DLD1 (cell line): ENCODE results near the gene DMGDH.

Experiments
- in situ Hi-C: cut with HindIII; loops from 2 replicates; pipeline ENCODE4 v1.10.0; 2017; ENCODE audit warnings: low sequenced_read_pairs

Gene DMGDH

DNA sequence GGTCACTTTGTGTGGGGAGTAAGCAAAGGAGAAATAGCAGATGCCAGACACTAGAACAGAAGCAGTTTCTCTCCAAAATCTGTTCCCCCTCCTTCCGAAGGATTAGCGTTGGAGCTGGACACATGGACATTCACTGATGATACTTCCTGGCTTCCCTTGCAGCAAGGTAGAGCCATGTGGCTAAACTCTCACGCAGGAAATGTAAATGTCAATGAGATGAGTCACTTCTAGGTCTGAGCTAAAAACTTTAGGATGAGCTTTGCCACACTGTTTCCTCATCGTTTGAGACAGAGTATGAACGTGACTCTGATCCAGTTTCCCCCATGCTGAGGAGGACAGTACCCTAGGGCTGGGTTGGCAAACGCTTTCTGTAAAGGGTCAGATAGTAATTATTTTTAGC lies 5.2 kb upstream of the DMGDH start:
- in situ Hi-C loops = no loop called here

DNA sequence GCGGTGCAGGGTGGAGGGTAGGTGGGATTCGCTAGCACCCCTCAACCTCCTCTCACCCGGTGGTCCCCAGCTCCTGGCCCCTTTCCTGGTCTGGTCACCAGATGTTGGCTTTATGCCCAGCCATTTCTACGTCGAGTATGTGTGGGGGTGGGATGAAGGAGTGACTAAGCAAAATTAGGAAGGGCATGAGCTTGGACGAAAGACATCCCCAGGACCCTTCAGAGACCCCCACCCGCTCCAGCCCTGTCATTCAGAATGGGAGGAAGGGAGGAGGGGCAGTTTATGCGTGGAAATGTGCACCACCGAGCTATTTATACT lies 835 bp upstream of the DMGDH start:
- in situ Hi-C loops = no loop called here

DNA sequence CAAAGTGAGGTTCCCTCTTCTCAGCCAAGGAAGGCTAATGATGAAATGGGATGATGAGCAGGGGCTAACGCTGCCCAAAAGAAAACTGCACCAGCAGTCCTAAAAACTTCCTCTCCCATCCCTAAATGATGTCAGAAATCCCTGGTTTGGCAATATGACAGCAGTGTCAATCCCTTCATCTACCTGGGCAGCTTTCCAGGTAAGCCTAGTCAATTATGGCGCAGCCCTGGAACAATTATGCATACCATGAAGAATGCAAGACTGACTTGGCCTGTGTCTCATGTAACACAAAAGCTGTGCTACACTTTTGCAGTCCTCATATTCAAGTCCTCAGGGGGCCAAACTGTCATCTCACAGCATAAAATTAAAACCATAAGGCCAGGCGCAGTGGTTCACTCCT lies 7.0 kb downstream of the DMGDH start:
- in situ Hi-C loops = no loop called here

DNA sequence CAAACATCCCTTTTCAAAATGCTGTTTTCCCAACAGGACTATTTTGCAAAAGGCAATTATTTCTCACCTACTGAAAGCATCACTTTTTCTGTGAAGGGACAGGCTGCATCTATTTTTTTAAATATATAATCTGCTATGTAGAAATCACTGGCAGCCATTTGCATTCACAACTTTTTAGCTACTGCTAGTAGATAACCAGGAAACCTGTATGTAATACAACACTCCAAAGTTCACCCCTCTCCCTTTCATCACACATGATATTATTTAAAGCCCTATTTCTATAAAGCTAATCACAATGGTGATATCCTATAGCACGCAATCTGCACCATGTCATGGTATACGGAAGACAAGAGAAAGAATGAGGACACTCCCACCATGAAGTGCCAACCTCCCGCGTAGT lies 9.8 kb downstream of the DMGDH start:
- in situ Hi-C loops = no loop called here

DNA sequence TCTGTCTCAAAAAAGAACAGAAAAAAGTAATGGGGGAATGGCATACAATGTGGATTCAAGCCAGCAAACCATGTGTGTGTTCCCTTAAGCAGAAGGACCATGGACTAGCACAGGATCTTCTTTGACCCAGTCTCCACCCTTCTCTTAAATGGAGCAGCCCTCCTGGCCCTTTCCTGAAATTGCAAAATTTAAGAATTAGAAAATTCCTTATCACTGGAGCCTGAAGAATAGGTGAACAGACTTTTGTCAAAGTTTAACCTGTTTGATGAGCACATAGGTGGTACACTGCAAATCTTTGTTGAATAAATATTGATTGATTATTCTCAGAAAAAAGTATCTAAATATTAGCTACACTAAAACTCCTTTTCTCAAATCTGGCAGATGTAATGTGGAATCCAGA lies 12.6 kb downstream of the DMGDH start:
- in situ Hi-C loops = no loop called here

DNA sequence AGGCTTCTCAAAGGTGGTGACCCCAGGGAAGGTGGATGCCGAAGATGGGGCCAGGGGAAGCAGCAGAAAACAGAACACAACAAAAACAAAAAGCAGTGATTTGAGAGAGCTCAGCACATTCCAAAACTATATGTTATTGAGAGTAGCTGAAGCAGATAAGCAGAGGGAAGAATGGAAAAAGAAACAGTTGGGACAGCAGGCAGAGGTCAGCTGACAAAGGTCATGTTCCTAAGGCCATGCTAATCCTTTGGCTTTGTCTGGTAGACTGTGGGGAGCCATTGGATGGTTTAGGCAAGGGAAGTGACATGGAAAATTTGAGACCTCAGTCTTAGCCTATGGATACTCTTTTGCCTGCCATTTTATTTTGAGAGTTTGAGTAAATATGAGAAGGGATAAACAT lies 14.5 kb downstream of the DMGDH start:
- in situ Hi-C loops = no loop called here

DNA sequence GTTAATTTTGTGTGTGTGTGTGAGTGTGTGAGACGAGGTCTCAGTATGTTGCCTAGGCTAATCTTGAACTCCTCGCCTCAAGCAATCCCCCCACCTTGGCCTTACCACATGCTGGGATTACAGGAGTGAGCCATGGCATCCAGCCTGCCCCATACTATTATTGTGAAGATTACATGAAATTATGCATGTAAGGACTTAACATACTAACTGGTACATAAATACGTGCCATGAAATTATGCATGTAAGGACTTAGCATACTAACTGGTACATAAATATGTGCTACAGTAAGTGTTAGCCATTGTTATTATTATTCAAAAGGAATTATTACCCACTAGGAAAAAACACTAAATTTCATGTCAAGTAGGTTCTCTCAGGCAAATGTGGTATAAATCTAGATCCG lies 16.2 kb downstream of the DMGDH start:
- in situ Hi-C loops = no loop called here

DNA sequence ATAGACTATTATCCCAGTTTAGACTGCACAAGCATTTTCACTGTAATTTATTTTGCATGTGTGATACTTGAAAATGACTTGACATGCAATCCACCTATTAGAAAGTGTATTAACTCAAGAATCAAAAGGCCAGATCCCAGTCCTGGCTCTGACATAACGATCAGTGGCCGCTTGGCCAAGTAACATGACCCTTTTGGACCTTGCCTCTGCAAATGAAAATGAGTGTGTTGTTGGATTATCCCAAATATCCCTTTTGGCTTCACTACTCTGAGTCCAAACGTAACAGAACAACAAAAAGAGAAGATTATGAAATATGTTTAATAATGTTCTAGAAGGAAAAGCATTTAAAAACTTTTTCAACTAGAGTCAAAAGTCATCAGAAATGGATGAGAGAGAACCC lies 19.0 kb downstream of the DMGDH start:
- in situ Hi-C loops = no loop called here

DNA sequence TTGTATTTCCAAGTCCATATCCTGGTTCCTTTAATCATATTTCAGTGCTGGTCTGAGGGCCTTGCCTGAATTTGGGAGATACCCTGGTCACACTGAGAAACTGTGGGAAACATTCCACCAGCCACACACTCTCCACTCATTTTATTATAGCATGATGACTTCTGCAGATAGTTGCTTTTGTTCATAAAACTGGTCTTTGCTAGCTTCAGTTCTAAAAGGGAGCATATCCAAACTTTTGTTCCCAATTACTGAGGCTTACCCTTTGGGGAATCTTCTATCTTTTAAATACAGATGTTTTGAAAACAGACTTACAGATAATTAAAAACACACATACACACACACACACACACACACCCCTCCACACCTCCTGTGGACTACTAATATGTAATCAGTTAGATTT lies 21.0 kb downstream of the DMGDH start:
- in situ Hi-C loops = no loop called here

DNA sequence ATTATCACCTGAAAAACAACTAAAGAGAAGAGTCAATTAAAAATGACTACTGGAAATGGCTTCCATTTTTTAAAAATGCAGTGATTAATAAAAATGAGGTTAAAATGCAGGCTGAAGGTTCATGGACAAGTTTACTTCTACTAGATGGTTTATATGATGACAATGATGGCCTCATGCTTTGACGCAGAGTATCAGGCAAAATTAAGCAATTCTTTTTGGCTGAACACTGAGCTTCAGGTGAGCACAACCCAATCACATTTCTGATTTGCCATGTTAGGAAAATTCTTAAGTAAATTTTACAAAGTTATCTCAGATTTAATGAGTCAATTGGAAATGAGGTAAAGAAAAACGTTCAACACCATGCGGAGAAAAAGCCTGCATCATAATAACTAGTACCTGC lies 22.3 kb downstream of the DMGDH start:
- in situ Hi-C loops = no loop called here

DNA sequence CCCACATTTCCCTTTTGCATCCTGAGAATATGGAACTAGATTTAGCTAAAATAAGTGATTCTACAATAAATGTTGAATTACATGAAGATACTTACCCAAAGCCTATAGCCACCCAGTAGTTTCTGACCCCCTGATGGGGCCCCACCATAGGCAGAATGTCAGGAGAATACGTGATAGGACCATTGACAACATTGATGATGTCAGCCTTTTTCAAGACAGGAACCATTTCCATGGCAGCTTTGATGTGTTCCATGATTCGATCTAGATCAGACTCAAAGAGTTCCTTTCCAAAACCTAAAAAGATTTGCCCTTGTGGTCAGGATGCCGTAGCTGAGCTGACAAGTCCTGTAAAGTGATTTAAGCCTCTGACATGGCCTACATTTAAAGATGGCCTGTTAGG lies 27.3 kb downstream of the DMGDH start:
- in situ Hi-C loops = no loop called here

DNA sequence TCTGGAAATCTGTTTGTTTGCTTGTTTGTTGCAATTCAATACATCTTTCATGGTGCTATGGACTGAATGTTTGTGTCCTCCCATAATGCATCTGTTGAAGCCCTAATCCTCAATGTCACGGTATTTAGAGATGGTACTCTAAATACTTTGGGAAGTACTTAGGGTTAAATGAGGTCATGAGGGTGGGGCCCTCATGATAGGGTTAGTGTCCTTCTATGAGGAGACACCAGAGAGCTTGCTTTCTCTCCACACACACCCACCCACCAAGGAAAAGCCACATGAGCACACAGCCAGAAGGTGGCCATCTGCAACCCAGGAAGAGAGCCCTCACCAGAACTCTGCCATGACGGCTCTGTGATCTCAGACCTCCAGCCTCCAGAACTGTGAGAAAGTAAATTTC lies 32.7 kb downstream of the DMGDH start:
- in situ Hi-C loops = no loop called here

DNA sequence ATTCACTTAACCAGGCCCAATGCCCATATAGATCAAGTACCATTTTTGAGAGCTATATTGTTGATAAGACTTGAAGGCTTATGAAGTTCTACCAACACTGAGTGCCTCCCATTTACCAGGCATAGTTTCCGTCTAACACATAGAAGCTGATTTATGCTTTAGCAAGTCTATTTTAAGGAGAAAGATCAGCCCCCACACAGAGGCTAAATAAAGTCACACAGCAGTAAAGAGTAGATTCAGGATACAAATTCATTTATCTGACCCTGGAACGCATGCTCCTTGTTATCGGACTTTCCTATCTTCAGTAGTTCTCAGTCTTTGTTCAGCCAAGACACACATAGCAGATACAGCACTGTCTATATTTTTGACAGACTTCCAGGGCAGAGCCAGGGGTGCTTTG lies 34.2 kb downstream of the DMGDH start:
- in situ Hi-C loops = no loop called here

DNA sequence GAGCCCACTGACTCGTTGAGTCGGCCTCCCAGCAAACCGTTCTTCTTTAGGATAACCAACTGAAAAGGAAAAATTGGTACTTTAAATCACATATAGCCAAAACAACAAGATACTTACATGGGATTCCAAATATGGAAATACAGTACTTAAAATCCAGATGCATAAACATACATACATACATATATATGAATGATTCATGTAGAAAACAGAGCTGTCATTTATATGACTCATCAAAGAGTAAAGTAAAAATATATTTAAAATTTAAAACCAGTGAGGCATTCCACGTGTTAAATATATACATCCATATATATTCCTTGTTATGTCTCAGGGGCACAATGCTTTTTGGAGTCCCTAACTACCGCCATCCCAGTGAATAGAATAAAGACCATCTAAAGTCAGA lies 36.7 kb downstream of the DMGDH start:
- in situ Hi-C loops = no loop called here

DNA sequence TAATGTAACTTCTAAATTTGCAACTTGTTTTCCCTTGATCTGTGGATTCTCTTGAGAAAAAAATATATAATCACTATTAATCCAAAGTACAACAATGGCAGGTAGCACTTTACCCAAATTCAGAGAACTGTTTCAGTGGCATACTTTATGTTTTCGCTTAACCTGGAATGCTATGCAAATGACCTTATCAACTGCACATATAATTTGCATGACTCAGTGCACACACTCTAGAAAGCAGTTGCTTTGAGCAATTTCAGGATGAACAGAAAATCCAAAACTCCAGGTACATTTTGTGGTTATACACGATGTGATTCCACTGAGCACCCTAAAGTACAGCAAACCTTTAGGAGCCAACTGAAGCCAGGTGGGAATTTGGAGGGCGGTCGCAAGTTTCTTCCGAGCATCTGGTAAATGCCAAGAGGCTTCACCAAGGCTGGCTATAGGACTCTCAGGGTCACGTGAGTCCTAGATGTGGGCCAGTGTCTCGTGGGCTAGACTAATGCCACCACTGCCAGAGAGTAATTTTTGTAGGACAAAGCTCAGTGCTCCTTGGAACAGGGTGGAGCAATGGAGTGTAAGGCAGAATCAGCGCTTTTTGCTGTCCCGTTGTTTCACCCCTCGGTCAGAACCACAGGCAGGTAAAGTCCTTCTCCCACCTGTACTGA lies 37.3 kb downstream of the DMGDH start:
- in situ Hi-C loops = no loop called here

DNA sequence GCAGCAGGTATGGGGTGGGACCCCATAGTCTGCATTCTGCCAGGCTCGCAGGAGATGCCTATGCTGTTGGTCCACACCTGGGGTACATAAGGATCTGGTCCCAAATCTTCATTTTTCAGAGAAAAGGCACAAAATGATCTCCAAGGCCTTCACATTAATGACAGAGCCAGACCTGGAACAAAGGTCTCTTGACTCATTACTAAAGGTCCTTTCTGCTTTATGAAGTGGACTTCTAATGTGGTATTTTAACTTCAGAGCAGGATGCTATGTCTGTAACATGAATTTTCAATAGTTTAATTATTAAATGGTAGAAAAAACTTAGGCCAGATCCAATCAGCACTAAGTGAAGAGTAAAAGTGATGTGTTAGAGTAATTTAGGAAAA lies 38.0 kb downstream of the DMGDH start:
- in situ Hi-C loops = no loop called here

DNA sequence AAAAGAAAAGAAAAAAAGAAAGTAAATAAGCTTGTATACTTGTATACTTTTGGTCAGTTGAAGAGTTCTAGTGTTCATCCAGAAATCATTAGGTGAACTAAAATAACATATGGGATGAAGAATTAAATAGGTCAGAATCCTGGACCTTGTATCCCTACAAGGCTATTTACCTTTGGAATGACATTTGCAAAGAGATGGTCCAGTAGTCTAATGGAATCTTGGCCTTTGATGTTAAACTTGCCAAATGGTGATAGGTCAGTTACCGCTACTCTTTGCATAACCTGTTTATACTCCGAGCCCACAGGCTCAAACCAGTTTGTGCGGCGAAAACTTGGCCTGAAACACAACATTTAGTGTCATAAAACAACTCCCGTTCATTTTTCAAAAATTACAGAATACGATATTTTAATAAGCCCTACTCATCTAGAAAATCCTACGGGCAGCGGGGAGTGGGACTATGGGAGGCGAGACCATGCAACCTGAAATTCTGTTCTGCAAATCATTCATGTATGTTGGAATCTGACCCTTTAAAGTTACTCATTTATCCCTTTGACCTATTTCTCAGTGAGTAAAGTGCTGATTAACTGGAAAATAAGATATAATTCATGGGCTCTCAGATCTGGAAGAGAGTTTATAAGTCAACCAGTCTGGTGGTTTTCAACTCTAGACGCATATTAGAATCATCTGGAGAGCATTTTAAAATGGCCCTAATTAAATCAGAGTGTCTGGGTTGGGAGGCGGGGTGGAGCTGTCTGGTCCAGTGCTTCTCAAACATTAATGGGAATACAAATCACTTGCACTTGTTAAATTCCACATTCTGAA lies 38.6 kb downstream of the DMGDH start:
- in situ Hi-C loops = no loop called here

DNA sequence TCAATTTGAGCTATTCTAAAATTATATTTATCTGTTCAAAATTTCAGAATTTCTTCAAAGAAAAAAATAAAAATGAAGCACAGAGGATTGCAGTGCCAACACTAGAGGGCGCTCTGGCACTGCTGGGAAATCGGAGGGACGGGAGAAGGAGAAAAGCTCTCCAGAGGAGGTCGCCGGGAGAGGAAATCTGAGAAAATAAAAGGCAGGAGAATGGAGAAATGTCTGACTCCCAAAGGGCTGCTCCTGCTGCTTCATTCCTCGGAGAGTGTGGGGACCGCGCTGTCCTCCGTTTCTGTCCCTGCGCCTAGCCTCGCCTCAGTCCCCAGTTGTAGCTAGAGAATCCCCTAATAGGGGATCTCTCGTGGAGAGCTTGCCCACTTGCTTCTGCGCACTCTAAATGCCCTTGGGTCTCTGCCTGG lies 44.4 kb downstream of the DMGDH start:
- in situ Hi-C loops = no loop called here

DNA sequence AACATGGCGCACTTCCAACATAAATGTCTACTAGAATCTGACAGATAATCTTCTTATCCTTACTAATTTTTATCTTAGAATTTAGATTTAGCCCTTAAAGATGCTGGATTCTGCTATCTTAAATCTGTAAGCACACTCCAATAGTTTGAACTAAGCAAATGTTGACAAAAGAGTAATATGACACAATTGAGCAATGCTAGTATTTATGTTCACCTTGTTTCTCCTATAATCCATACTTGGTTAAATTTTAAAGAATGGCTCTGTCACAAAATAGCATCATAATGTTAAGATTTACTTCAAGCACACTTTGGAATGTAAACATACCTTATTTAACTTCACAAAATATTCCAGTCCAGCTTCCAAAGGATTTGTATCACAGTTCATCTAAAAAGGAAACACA lies 45.5 kb downstream of the DMGDH start:
- in situ Hi-C loops = loop anchor here (25.0 kb wide), 1 partner anchor 838 kb away; no protein-coding TSS in a partner anchor

DNA sequence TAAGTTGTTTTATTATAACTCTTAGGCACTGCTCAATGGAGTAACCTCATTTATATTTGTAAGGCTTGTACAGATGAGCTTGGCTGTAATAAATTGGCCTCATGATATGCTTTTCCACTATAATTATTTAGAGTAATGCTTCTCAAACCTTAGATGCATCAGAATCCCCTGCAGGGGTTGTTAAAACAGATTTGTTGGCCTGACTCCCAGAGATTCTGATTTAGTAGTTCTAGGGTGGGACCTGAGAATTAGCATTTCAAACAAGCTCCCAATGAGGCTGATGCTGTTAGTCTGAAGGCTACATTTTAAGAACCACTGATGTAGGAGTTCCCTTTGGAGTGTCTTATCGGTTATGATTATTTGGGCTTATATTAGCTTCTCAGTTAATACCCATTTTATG lies 46.1 kb downstream of the DMGDH start:
- in situ Hi-C loops = loop anchor here (25.0 kb wide), 1 partner anchor 839 kb away; no protein-coding TSS in a partner anchor

DNA sequence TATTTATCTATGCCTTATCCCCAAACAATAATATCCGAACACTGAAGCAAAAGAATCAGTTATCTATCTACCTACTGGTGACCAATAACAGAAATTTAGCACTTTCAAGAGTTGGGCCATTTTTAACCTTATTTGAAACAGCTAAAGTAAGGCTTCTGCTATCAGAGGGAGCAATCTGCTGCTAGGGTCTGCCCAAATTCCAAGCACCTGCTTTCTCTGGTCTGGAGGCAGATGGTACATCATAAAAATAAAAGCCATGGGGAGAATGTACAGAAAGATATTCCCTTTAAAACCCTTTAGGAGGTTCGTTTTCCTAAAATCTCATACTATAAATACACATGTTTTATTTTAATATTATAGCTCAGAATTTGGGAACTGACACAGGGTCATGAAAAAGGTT lies 46.7 kb downstream of the DMGDH start:
- in situ Hi-C loops = loop anchor here (25.0 kb wide), 1 partner anchor 840 kb away; no protein-coding TSS in a partner anchor

DNA sequence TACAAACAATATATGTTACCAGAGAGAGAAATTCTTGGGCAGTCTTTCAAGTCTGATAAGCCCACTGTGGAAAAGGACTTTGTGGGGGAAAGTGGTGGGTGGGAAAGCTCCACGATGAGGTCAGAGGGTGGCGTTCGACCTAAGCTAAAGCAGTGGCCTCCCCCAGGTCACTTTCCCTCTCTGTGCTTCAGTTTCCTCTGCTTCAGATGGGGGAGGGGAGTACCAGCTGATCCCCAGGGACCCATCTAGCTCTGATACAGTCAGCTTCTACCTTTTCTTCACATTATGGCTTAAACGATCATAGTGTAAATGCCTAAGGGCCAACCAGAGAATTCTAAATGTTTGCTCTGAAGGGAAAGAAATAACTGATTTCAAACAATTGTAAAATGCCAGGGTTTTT lies 47.7 kb downstream of the DMGDH start:
- in situ Hi-C loops = loop anchor here (25.0 kb wide), 1 partner anchor 841 kb away; no protein-coding TSS in a partner anchor
